PC-9 (cell line): ENCODE results near the gene CCL27. TPM values are rescaled to one million over a fixed set of nuclear protein-coding genes. Genes with fewer than 3 reads are reported as not detected.
A peak's percentile ranks its signal among the peaks of the same experiment; 100 is the strongest.

ENCODE experiments used
- BruUV-seq: library from RNA; stranded (reverse); fragments of 400-500 nt; replicated peaks from 2 replicates; lab custom pipeline; 2021; lab: Mats Ljungman, UMichigan
- CTCF ChIA-PET: fragments of 300-600 bp; sonication (Branson Sonifier 250); formaldehyde crosslinking; loops from one replicate; lab custom pipeline; 2022; ENCODE audit warnings: antibody characterized with exemption; lab: Charles Lee
- POLR2A ChIA-PET: fragments of 300-600 bp; sonication (Branson Sonifier 250); formaldehyde crosslinking; loops from one replicate; lab custom pipeline; 2022; ENCODE audit warnings: antibody characterized with exemption; ENCODE audit not compliant: unreplicated experiment; lab: Charles Lee
- DNase-seq, 2 experiments: peaks; one replicate each; pipeline versions ENCODE4 v3.0.0 to v3.0.0-alpha.2; 2015 to 2022; ENCODE audit warnings: mixed read lengths in 1 of 2
- H2AFZ ChIP-seq: fragments of 200-600 bp; sonication (generic); 2 replicates; pipeline ENCODE4 v1.8.1; 2017; ENCODE audit warnings: antibody characterized with exemption
- H3F3A ChIP-seq: fragments of 200-600 bp; sonication (generic); 2 replicates; pipeline ENCODE4 v1.8.1; 2017; ENCODE audit warnings: antibody characterized with exemption, mild to moderate bottlenecking, low read depth; ENCODE audit not compliant: insufficient read depth
- H3K27ac ChIP-seq: fragments of 200-600 bp; sonication (generic); 2 replicates; pipeline ENCODE4 v1.6.1; 2016; ENCODE audit warnings: mixed run types
- H3K27me3 ChIP-seq: fragments of 200-600 bp; sonication (generic); 2 replicates; pipeline ENCODE4 v1.6.1; 2016; ENCODE audit warnings: low read depth, mixed run types; ENCODE audit not compliant: insufficient read depth
- H3K36me3 ChIP-seq: fragments of 200-600 bp; sonication (generic); 2 replicates; pipeline ENCODE4 v1.6.1; 2016; ENCODE audit warnings: low read depth, mixed run types
- H3K4me1 ChIP-seq: fragments of 200-600 bp; sonication (generic); replicated peaks from 2 replicates; pipeline ENCODE4 v1.6.1; 2016; ENCODE audit warnings: mixed run types; ENCODE audit not compliant: insufficient read depth
- H3K4me2 ChIP-seq: fragments of 200-600 bp; sonication (generic); 2 replicates; pipeline ENCODE4 v1.6.1; 2017; ENCODE audit warnings: mixed run types
- H3K4me3 ChIP-seq: fragments of 200-600 bp; sonication (generic); 2 replicates; pipeline ENCODE4 v1.6.1; 2016; ENCODE audit warnings: mixed run types
- H3K79me2 ChIP-seq: fragments of 200-600 bp; sonication (generic); 2 replicates; pipeline ENCODE4 v1.6.1; 2017; ENCODE audit warnings: low read depth, mixed run types
- H3K9me2 ChIP-seq: fragments of 200-600 bp; sonication (generic); 2 replicates; pipeline ENCODE4 v1.8.1; 2017; ENCODE audit warnings: mild to moderate bottlenecking; ENCODE audit not compliant: insufficient read depth
- H3K9me3 ChIP-seq: fragments of 200-600 bp; sonication (generic); 2 replicates; pipeline ENCODE4 v1.8.1; 2016; ENCODE audit warnings: low read depth; ENCODE audit not compliant: insufficient read depth
- H4K20me1 ChIP-seq: fragments of 200-600 bp; sonication (generic); 2 replicates; pipeline ENCODE4 v1.8.1; 2017; ENCODE audit not compliant: insufficient read depth
- CTCF ChIP-seq: fragments of 200-600 bp; sonication (generic); conservative IDR thresholded peaks from 2 replicates; pipeline ENCODE4 v1.6.1; 2017; ENCODE audit warnings: mixed run types, antibody characterized with exemption, mild to moderate bottlenecking, moderate library complexity
- EZH2 ChIP-seq: fragments of 200-600 bp; sonication (generic); IDR thresholded peaks from 2 replicates; pipeline ENCODE4 v1.8.0; 2017; ENCODE audit warnings: antibody characterized with exemption, low read depth
- intact Hi-C: fragments of 100-400 bp; cut with micrococcal nuclease; formaldehyde crosslinking; loops from one replicate; pipeline ENCODE4 v1.10.0; 2022; ENCODE audit not compliant: unreplicated experiment
- total RNA-seq: library from RNA; stranded (reverse); gene quantifications from 2 replicates; pipeline ENCODE4 v1.2.3, GENCODE V29; 2021

Gene CCL27
- total RNA-seq, 1 experiment from 2014 or later: 0.44 TPM

- no peak for TF ChIP-seq EZH2
- no peak for TF ChIP-seq CTCF
- Histone ChIP-seq H4K20me1 (no peaks in the 10 kb centered on the region), H3F3A (peaks cover 5% of the 10 kb centered on the region; the same call in 1 of the 2 replicates), H3K9me3 (no peaks in the 10 kb centered on the region), H3K27ac (no peak overlapping the region), H3K4me2 (peak overlapping the region; percentile 90; the same call in 1 of the 2 replicates), H3K4me3 (no peak overlapping the region), H3K79me2 (peaks cover 18% of the 10 kb centered on the region), H3K9me2 (no peaks in the 10 kb centered on the region), H3K27me3 (no peaks in the 10 kb centered on the region), H2AFZ (no peak overlapping the region), H3K4me1 (peaks cover 9% of the 10 kb centered on the region; the same call in 1 of the 2 replicates), H3K36me3 (no peaks in the 10 kb centered on the region)
- CTCF ChIA-PET: interaction anchor here (0.6 kb wide), 1 partner anchor 795 kb away, joined by 3 read pairs; no protein-coding TSS in a partner anchor
- BruUV-seq: no TSS peak
- DNase-seq: no peak
- POLR2A ChIA-PET: no interaction called here
- intact Hi-C loops: loop anchor here (2.0 kb wide), 1 partner anchor 23 kb away; the partner anchor contains the start of gene RPP25L
Observed at GRCh38 chr9:34635556-34635955, 26.9 kb downstream of the CCL27 start.

GRCh38 chr9:34634551-34635248 lies 27.8 kb downstream of the CCL27 start:
- Histone ChIP-seq H3K79me2 (peaks cover 18% of the 10 kb centered on the region), H2AFZ (no peak overlapping the region), H3K36me3 (no peaks in the 10 kb centered on the region), H3K9me2 (no peaks in the 10 kb centered on the region), H3F3A (peaks cover 5% of the 10 kb centered on the region; the same call in 1 of the 2 replicates), H3K4me2 (no peak overlapping the region), H3K4me3 (no peak overlapping the region), H3K27me3 (peaks cover 5% of the 10 kb centered on the region), H4K20me1 (no peaks in the 10 kb centered on the region), H3K4me1 (peaks cover 9% of the 10 kb centered on the region; the same call in 1 of the 2 replicates), H3K27ac (no peak overlapping the region), H3K9me3 (no peaks in the 10 kb centered on the region)
- ChIA-PET CTCF (interaction anchor here (0.6 to 1.7 kb wide), 3 partner anchors 30 to 1308 kb away, joined by 3 to 4 read pairs (median 4); no protein-coding TSS in a partner anchor), POLR2A (no interaction called here)
- TF ChIP-seq EZH2: no peak
- no peak for TF ChIP-seq CTCF
- BruUV-seq: TSS peak; percentile 35
- no peak for DNase-seq
- intact Hi-C loops: loop anchor here (2.0 kb wide), 1 partner anchor 22 kb away; the partner anchor contains the start of gene RPP25L

GRCh38 chr9:34633851-34634550 lies 28.5 kb downstream of the CCL27 start:
- intact Hi-C loops: loop anchor here (2.0 kb wide), 1 partner anchor 21 kb away; the partner anchor contains the start of gene RPP25L
- Histone ChIP-seq H3K4me1 (peaks cover 9% of the 10 kb centered on the region; the same call in 1 of the 2 replicates), H3K79me2 (peaks cover 18% of the 10 kb centered on the region), H3K9me2 (no peaks in the 10 kb centered on the region), H3K36me3 (no peaks in the 10 kb centered on the region), H3K9me3 (no peaks in the 10 kb centered on the region), H3K4me2 (no peak overlapping the region), H2AFZ (no peak overlapping the region), H3K27ac (no peak overlapping the region), H4K20me1 (no peaks in the 10 kb centered on the region), H3K4me3 (no peak overlapping the region), H3K27me3 (peaks cover 11% of the 10 kb centered on the region), H3F3A (peaks cover 5% of the 10 kb centered on the region; the same call in 1 of the 2 replicates)
- DNase-seq: peak in 1 of 2 experiments; percentile 53
- peak; percentile 82 for TF ChIP-seq CTCF
- no peak for TF ChIP-seq EZH2
- ChIA-PET CTCF (interaction anchor here (0.6 to 1.7 kb wide), 3 partner anchors 31 to 1307 kb away, joined by 3 to 4 read pairs (median 4); no protein-coding TSS in a partner anchor), POLR2A (no interaction called here)
- no TSS peak for BruUV-seq
